Measurements from ENCODE around the gene C6orf47. TPM values are rescaled to one million over a fixed set of nuclear protein-coding genes. Genes with fewer than 3 reads are reported as not detected.
A peak's percentile ranks its signal among the peaks of the same experiment; 100 is the strongest.

The C6orf47 gene
- total RNA-seq, 1 donor from 2014 or later = 21.5 TPM

- Mint-ChIP-seq H3K9me3 (ENCODE audit: unreplicated experiment) (no peaks in the 10 kb centered on the region), H3K27me3 (ENCODE audit: unreplicated experiment) (no peaks in the 10 kb centered on the region), H3K36me3 (ENCODE audit: unreplicated experiment) (peaks cover 13% of the 10 kb centered on the region), H3K4me3 (ENCODE audit: unreplicated experiment) (peak overlapping the region; percentile 82), H3K4me1 (ENCODE audit: unreplicated experiment) (peaks cover 48% of the 10 kb centered on the region), H3K27ac (ENCODE audit: unreplicated experiment) (peak overlapping the region; percentile 84)
- DNase-seq (ENCODE audit: extremely low spot score, unreplicated experiment) = no peak
- no peak for TF ChIP-seq CTCF (IDR thresholded peaks at IDR 0.05)
Measured at GRCh38 chr6:31658983-31659648, 1.5 kb downstream of the C6orf47 start.

- peaks cover 44% of the 10 kb centered on the region for H3K4me1 Mint-ChIP-seq (ENCODE audit: unreplicated experiment)
- H3K4me3 Mint-ChIP-seq (ENCODE audit: unreplicated experiment) = no peak overlapping the region
- no peaks in the 10 kb centered on the region for H3K27me3 Mint-ChIP-seq (ENCODE audit: unreplicated experiment)
- H3K27ac Mint-ChIP-seq (ENCODE audit: unreplicated experiment) = no peak overlapping the region
- peaks cover 9% of the 10 kb centered on the region for H3K36me3 Mint-ChIP-seq (ENCODE audit: unreplicated experiment)
- no peak for DNase-seq (ENCODE audit: extremely low spot score, unreplicated experiment)
- no peaks in the 10 kb centered on the region for H3K9me3 Mint-ChIP-seq (ENCODE audit: unreplicated experiment)
- no peak for TF ChIP-seq CTCF (IDR thresholded peaks at IDR 0.05)
Measured at GRCh38 chr6:31658158-31658688, 2.4 kb downstream of the C6orf47 start.

DNA sequence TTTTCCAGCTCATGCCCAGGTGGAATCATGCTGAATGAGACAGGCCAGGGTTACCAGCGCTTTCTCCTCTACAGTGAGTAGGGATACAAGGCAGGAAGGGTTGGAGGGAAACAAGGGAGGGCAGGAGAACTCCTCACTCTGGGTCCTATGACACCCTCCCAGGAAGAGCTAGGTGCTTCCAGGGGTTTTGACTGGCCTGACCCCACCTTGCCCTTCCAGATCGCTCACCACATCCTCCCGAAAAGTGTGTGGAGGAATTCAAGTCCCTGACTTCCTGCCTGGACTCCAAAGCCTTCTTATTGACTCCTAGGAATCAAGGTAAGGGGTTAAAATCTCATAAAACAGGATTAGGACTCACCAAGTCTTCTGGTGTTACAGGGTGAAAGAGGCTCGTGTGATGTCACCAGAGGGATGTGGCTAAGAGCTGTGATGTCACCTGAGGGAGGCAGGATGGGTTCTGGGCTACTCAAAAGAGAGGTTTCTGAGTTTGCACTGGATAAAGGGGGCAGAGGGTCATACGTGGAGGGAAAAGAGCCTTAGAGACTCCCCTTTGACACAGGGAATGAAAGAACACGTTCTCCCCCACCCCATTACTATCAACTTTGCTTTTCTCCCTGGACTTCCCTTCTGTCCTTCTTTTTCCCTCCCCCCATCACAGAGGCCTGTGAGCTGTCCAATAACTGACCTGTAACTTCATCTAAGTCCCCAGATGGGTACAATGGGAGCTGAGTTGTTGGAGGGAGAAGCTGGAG, 3.0 kb downstream of the C6orf47 start:
- Mint-ChIP-seq H3K27me3 (ENCODE audit: unreplicated experiment) (no peaks in the 10 kb centered on the region), H3K4me1 (ENCODE audit: unreplicated experiment) (peaks cover 45% of the 10 kb centered on the region), H3K36me3 (ENCODE audit: unreplicated experiment) (peaks cover 7% of the 10 kb centered on the region)

DNA sequence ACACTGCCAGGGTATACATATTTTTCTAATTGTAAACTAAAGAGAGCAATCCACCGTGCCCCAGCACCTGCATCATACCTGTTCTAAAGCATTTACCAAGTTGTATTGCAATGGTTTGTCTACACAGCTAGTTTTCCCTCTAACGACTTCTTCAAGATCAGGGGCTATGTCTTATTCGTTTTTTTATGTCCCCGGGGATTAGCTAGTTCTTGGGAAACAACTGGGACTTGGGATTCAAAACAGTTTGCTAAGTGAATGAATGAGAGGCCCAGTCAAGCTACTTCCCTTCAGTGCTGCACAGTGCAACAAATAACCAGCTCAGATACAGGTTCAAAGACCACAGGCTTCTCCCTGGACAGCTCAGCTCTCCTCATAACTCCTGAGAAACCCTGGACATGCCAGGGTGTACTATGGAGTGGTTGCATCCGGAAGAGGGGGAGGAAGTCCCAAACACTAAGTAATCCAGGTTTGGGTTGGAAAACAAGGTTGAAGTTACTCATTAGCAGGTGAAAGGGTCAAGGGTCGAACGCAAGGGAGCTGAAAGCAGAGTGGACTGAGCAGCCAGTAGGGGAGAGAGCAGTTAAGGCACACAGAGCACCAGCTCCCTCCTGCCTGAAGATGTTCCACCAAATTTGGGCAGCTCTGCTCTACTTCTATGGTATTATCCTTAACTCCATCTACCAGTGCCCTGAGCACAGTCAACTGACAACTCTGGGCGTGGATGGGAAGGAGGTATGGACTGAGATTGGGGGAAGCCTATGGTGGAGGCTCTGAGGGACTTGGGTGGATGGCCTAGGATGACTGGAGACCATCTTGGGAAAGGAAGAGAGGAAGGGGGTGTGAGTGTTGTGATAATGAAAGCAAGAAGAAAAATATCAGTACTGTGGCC, 5.0 kb downstream of the C6orf47 start, which contains the start of gene APOM:
TSS of gene APOM (plus strand) at position 546 of the 889 bp plus-strand sequence. CDS start at position 619, 73 bp downstream.
- H3K36me3 Mint-ChIP-seq (ENCODE audit: unreplicated experiment) = peaks cover 7% of the 10 kb centered on the region
- H3K27ac Mint-ChIP-seq (ENCODE audit: unreplicated experiment) = peak within 1 kb of the TSS; percentile 19
- H3K4me3 Mint-ChIP-seq (ENCODE audit: unreplicated experiment) = no peak within 1 kb of the TSS
- DNase-seq (ENCODE audit: extremely low spot score, unreplicated experiment) = no peak
- TF ChIP-seq CTCF (IDR thresholded peaks at IDR 0.05) = no peak
- H3K27me3 Mint-ChIP-seq (ENCODE audit: unreplicated experiment) = no peaks in the 10 kb centered on the region
- H3K9me3 Mint-ChIP-seq (ENCODE audit: unreplicated experiment) = no peaks in the 10 kb centered on the region
- peaks cover 46% of the 10 kb centered on the region for H3K4me1 Mint-ChIP-seq (ENCODE audit: unreplicated experiment)

More for the DNA sequence above, 3.0 kb downstream of the C6orf47 start:
- peak overlapping the region; percentile 26 for H3K4me3 Mint-ChIP-seq (ENCODE audit: unreplicated experiment)
- H3K9me3 Mint-ChIP-seq (ENCODE audit: unreplicated experiment) = no peaks in the 10 kb centered on the region
- H3K27ac Mint-ChIP-seq (ENCODE audit: unreplicated experiment) = no peak overlapping the region
- TF ChIP-seq CTCF (IDR thresholded peaks at IDR 0.05) = no peak
- no peak for DNase-seq (ENCODE audit: extremely low spot score, unreplicated experiment)

Data from osteocyte (in vitro differentiated cells).